Nephron (organoid): Measurements from ENCODE around the gene E2F7.

Source experiments
- H3K27ac Mint-ChIP-seq, 3 experiments: 2 replicates each; pipeline ENCODE4 v1.8.0; 2020; ENCODE audit warnings: mixed read lengths in 3 of 3, mild to moderate bottlenecking in 2 of 3, moderate library complexity in 1 of 3
- H3K27me3 Mint-ChIP-seq: 2 replicates; pipeline ENCODE4 v1.8.0; 2021; ENCODE audit warnings: low read depth, mild to moderate bottlenecking, moderate library complexity, mixed read lengths
- H3K36me3 Mint-ChIP-seq: 2 replicates; pipeline ENCODE4 v1.8.0; 2020; ENCODE audit warnings: low read depth, mixed read lengths
- H3K4me1 Mint-ChIP-seq: 2 replicates; pipeline ENCODE4 v1.8.0; 2020; ENCODE audit warnings: mixed read lengths
- H3K4me3 Mint-ChIP-seq, 3 experiments: 2 replicates each; pipeline ENCODE4 v1.8.0; 2020; ENCODE audit warnings: mild to moderate bottlenecking in 3 of 3, mixed read lengths in 3 of 3, moderate library complexity in 2 of 3
- H3K9me3 Mint-ChIP-seq: 2 replicates; pipeline ENCODE4 v1.8.0; 2020; ENCODE audit warnings: mixed read lengths
- TF ChIP-seq, protein P1 (sequence below), 3 experiments: fragments of 200-600 bp; sonication (generic); IDR thresholded peaks; one replicate each; pipeline ENCODE4 v1.5.0; 2021; ENCODE audit warnings: antibody characterized with exemption in 3 of 3; ENCODE audit not compliant: unreplicated experiment in 3 of 3

E2F7 gene

DNA sequence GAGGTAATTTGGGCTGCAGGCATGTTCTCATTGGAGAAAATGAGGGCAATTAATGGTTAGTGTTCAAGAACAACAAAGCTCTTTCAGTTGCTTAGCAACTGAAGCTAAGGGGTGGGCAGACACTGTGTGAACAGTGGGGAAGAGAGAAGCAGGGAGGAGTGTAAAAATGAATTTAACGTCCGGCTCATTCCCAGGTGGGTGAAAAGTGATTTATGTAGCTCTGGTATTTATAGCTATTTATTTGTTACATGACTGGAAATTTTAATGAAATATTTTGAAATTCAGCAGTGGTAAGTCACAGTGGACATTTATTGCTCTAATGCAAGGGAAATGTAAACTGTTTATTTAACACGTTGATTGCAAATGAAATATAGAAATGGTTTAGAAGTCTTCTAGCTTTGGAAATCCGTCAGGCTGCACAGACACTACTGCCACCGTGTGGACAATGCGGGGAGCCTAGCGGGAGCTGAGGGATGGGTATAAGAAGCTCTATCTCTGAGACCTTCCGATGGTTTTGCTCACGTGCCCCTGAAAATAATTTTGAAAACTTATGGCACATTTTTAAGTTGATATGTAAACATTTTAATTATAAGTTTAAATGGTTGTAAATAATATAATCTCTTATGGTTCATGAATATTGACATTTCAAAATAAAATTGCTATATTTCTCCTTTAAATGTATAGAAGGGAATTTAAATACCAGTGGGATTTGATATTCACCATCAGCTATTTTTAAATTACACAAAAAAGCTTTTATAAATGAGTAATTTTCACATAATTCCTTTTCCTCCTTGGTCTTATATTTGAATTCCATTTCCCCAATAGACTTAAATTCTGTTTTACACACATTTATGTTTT lies 54.4 kb downstream of the E2F7 start:
- H3K27ac Mint-ChIP-seq: peak overlapping the region in 2 of 3 experiments; percentile 41 to 74
- no peaks in the 10 kb centered on the region for H3K9me3 Mint-ChIP-seq
- H3K27me3 Mint-ChIP-seq: no peaks in the 10 kb centered on the region
- peak overlapping the region; percentile 59 to 73 (median 62) for H3K4me3 Mint-ChIP-seq
- H3K4me1 Mint-ChIP-seq: peaks cover 6% of the 10 kb centered on the region
- no peaks in the 10 kb centered on the region for H3K36me3 Mint-ChIP-seq
- TF ChIP-seq, protein P1, sequence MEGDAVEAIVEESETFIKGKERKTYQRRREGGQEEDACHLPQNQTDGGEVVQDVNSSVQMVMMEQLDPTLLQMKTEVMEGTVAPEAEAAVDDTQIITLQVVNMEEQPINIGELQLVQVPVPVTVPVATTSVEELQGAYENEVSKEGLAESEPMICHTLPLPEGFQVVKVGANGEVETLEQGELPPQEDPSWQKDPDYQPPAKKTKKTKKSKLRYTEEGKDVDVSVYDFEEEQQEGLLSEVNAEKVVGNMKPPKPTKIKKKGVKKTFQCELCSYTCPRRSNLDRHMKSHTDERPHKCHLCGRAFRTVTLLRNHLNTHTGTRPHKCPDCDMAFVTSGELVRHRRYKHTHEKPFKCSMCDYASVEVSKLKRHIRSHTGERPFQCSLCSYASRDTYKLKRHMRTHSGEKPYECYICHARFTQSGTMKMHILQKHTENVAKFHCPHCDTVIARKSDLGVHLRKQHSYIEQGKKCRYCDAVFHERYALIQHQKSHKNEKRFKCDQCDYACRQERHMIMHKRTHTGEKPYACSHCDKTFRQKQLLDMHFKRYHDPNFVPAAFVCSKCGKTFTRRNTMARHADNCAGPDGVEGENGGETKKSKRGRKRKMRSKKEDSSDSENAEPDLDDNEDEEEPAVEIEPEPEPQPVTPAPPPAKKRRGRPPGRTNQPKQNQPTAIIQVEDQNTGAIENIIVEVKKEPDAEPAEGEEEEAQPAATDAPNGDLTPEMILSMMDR (IDR thresholded peaks at IDR 0.05; ENCODE audit: unreplicated experiment in 3 of 3): peak; percentile 98 to 99 (median 98)

DNA sequence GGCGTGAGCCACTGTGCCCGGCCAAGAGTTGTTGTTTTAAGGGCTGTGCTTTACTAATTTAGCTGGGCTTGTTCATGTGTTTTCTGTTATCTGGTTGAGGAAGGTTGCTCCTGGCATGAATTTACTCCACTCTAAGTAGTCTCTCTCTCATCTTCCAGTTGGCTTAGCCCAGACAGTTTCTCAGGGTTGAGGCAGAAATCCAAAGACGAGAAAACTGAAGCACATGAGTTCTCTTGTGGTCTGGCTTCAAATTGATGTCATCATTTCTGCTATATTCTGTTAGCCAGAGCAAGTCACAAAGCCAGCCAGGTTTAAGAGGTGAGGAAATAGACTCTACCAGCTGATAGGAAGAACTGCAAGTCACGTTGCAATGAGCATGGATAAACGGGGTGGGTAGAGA lies 57.9 kb downstream of the E2F7 start:
- H3K4me1 Mint-ChIP-seq: peaks cover 6% of the 10 kb centered on the region
- peak overlapping the region in 1 of 3 experiments; percentile 2 for H3K27ac Mint-ChIP-seq

DNA sequence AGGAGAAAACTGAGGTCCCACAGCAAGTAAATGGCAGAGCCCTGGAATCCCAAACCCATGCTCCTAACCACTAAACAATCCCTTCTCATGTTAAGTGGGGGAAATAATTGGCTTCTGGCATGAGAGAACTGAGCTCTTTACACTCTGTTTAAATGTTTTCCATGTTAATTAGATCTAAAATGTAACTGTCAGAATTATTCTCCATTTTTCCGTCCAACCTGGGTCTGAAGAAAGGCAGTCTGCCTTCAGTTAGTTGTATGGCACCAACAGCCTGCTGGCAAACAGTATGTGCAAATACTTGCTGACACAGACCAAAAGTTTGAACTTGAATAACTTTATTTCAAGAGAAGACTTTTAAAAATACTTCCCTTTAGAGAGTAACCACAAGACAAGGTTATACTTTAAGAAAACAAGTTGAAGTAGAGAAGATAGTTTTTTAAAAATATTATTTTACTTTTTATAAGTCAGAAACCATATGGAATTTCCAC lies 59.7 kb downstream of the E2F7 start:
- Mint-ChIP-seq H3K4me1 (peaks cover 4% of the 10 kb centered on the region), H3K9me3 (no peaks in the 10 kb centered on the region), H3K27ac (no peak overlapping the region), H3K27me3 (peaks cover 3% of the 10 kb centered on the region), H3K4me3 (no peak overlapping the region), H3K36me3 (no peaks in the 10 kb centered on the region)
- TF ChIP-seq, protein P1 (IDR thresholded peaks at IDR 0.05; ENCODE audit: unreplicated experiment in 3 of 3): no peak

More for the DNA sequence above, 57.9 kb downstream of the E2F7 start:
- Mint-ChIP-seq H3K27me3 (peaks cover 3% of the 10 kb centered on the region), H3K9me3 (no peaks in the 10 kb centered on the region), H3K36me3 (no peaks in the 10 kb centered on the region), H3K4me3 (no peak overlapping the region)
- TF ChIP-seq, protein P1 (IDR thresholded peaks at IDR 0.05; ENCODE audit: unreplicated experiment in 3 of 3): no peak

DNA sequence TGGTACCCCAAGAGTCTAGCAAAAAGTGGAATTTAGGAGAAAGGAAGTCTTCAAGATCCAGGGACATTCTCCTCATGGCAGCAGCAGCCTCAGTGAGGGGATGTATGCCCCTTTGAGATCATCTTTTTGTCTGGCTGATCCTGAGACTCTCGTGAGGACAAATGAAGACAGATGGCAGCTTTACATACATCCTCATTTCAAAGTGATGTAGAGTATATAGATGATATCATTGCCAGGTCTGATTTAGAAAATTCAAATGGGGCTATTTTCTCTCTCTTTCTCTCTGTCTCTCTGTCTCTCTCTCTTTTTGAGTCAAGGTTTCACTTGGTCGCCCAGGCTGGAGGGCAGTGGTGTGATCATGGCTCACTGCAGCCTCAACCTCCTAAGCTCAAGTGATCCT lies 61.5 kb downstream of the E2F7 start:
- H3K4me3 Mint-ChIP-seq: no peak overlapping the region
- H3K4me1 Mint-ChIP-seq: no peaks in the 10 kb centered on the region
- H3K36me3 Mint-ChIP-seq: no peaks in the 10 kb centered on the region
- TF ChIP-seq, protein P1 (IDR thresholded peaks at IDR 0.05; ENCODE audit: unreplicated experiment in 3 of 3): no peak
- peaks cover 3% of the 10 kb centered on the region for H3K27me3 Mint-ChIP-seq
- no peak overlapping the region for H3K27ac Mint-ChIP-seq
- no peaks in the 10 kb centered on the region for H3K9me3 Mint-ChIP-seq

DNA sequence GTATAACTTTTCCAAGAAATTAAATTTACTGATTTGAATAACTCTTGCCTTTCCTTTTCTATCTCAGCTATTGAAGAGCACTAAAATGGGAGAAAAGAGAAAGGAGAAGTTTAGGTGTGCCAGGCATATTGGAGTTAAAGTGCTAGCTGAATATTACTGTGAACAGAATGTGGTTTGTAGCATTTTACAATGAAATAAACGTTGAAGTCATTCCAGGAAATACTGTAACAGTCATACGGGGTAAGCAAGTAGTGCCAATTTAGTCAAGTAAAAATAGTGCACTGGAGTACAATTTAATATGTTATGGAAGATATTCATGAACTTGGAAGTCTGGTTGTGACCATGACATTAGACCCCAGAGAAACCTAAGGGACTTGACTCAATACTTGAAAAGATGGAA lies 62.1 kb downstream of the E2F7 start:
- TF ChIP-seq, protein P1 (IDR thresholded peaks at IDR 0.05; ENCODE audit: unreplicated experiment in 3 of 3): no peak
- no peaks in the 10 kb centered on the region for H3K4me1 Mint-ChIP-seq
- no peaks in the 10 kb centered on the region for H3K36me3 Mint-ChIP-seq
- no peak overlapping the region for H3K4me3 Mint-ChIP-seq
- H3K27me3 Mint-ChIP-seq: peaks cover 3% of the 10 kb centered on the region
- H3K27ac Mint-ChIP-seq: no peak overlapping the region
- H3K9me3 Mint-ChIP-seq: no peaks in the 10 kb centered on the region
